OCI-LY7 (cell line): ENCODE data around the gene KDM2B.

Source experiments
- EZH2phosphoT487 ChIP-seq: fragments of 200-600 bp; sonication (generic); IDR thresholded peaks from 2 replicates; pipeline ENCODE4 v1.6.1; 2018; ENCODE audit warnings: low read depth, borderline replicate concordance, mild to moderate bottlenecking, mixed run types, antibody characterized with exemption, low read length, moderate library complexity, mixed read lengths
- TF ChIP-seq, protein P1 (sequence below): fragments of 200-600 bp; sonication (generic); conservative IDR thresholded peaks from 2 replicates; pipeline ENCODE4 v1.5.1; 2014; ENCODE audit warnings: mild to moderate bottlenecking, antibody characterized with exemption, low read length, moderate library complexity, mixed read lengths

DNA sequence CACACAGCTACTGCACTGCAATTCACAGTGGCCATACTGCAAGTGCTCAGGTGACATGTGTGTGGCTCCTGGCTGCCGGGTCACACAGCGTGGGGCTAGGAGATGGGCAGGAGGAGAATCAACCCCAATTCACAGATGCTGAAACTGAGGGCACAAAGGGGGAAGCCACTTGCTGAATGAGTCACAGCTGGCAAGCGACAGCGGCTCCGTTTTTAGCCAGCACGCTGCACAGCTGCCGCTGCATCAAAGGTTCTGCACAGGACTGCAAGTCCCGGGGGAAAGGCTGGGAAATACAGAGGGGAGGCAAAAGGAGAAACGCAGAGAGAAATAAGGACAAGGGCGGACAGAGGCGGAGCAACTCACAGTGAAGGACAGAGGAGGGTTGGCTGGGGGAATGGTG, 57.9 kb downstream of the KDM2B start:
- TF ChIP-seq, protein P1, sequence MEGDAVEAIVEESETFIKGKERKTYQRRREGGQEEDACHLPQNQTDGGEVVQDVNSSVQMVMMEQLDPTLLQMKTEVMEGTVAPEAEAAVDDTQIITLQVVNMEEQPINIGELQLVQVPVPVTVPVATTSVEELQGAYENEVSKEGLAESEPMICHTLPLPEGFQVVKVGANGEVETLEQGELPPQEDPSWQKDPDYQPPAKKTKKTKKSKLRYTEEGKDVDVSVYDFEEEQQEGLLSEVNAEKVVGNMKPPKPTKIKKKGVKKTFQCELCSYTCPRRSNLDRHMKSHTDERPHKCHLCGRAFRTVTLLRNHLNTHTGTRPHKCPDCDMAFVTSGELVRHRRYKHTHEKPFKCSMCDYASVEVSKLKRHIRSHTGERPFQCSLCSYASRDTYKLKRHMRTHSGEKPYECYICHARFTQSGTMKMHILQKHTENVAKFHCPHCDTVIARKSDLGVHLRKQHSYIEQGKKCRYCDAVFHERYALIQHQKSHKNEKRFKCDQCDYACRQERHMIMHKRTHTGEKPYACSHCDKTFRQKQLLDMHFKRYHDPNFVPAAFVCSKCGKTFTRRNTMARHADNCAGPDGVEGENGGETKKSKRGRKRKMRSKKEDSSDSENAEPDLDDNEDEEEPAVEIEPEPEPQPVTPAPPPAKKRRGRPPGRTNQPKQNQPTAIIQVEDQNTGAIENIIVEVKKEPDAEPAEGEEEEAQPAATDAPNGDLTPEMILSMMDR: no peak
- TF ChIP-seq EZH2phosphoT487: no peak
